ENCODE results near the gene FRYL.
"Not testable (repeated sequence)": the region's sequence is repeated elsewhere in the genome, so short reads cannot be mapped to it uniquely, and the experiment has no call there.

The FRYL gene

DNA sequence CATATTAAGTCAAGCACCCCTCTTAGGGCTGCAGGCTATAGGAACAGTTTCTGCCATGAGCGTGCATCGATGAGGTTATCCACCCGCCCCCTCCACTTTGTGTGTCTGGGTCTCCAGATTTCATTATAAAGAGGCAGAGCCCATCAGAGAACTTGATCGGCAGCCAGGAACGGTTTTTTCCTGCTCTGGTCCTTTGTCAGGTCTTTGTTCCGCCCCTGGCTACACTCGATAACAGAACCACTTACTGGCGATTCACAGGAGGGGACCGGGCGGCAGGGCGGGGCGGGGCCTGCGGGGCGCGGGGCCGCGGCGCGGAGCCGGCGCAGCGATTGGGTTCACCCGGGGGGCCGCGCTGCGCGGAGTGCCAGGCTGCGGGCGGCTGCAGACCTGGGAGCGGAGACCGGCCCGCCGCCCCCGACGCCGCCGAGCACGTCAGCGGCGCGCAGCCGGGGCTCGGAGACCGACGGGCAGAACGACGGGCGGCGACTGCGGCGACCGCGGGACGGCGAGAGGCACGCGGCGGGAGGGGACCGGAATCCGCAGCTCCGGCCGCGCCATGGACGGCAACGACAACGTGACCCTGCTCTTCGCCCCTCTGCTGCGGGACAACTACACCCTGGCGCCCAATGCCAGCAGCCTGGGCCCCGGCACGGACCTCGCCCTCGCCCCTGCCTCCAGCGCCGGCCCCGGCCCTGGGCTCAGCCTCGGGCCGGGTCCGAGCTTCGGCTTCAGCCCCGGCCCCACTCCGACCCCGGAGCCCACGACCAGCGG is 296.9 kb downstream of the FRYL start, which contains the start of gene SLC10A4:
TSS of gene SLC10A4 (plus strand) at position 338 of the 771 bp plus-strand sequence. CDS start at position 557, 219 bp downstream.
- no peak for DNase-seq

DNA sequence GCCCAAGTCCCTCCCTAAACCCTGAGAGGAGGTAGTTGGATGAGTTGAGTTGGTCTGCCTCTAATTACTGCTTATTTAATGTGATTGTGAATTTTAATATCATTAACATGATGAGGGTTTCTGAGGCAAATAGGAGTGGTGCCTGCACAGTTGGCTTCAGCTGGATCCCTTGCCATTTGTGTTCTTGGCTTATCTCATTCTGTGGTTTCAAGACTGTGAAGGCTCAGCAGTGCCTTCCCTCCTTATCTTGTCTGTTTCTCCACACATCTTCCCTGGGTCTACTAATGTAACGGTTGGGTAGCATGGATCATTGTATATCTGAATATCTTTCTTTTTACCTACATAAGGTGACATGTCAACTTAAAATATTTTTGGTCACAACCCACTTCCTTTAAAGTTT is 298.5 kb downstream of the FRYL start:
- no peak for DNase-seq

DNA sequence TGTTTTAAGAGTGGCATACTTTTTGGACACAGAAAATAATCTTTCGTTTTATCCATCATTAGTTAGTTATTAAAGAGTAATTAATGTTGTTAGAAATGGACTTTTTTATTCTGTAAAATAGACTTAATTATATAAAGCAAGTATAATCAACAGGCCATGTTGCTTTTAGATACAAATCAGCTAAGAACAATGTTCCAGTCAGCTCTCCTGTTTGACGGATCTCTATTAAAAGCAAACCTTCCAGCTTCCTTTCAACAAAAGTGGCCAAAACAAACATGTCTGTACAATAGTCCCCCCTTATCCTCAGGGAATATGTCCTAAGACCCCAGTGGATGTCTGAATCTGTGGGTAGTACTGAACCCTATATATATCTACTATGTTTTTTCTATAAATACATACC is 301.8 kb downstream of the FRYL start:
- DNase-seq: no peak

DNA sequence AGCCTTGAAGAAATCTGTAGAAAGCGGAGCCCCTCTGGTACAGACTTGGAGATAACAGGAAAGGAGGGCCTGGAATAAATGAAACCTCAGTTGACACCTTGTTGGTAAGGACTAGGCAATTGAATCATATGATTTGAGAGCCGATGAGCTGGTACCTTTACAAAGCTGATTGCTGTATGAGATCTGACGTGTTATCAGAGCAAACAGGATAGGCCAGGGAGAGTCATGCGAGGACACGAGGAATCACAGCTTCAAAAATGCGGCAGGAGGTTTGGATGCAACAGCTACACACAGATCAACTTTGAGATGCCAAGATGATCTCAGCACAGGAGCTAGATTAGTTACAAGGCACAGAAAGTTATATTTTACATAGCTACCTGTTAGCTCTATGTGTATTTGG is 304.3 kb downstream of the FRYL start:
- DNase-seq: no peak

DNA sequence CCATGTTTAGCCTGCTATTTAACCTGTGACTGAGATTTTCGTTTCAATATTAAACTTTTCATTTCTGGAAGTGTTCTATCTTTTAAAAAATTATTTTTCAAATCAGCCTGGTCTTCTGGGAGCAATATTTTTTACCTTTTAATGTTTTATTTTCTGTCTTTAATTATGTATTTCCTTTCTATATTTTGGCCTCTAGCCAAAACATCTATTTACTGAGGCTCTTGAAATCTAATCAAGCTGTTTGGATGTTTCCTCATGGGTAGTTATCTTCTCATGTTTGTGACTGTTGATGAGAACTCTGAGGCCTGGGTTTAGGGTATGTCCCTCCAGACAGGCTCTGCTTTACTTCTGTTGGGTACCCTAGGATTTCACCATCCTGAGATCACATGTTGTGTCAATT is 307.3 kb downstream of the FRYL start:
- DNase-seq: no peak

DNA sequence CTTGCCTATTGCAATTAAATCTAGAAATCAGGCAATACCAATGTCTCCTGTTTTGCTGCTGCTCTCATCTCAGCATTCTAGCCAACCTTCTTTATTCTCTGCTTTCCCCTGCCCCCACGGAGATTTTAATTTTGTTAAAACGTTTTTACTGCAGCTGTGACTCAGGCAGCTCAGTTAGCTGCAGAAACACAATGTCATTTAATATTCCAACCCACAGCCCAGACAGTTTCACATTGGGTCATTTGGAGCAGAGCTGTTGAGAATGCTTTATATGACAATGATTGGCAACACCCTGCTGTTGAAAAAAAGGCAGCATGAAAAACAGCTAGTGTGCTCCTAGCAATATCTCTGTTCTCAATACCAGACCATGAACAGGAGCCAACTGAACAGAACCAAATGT is 309.5 kb downstream of the FRYL start:
- no peak for DNase-seq

DNA sequence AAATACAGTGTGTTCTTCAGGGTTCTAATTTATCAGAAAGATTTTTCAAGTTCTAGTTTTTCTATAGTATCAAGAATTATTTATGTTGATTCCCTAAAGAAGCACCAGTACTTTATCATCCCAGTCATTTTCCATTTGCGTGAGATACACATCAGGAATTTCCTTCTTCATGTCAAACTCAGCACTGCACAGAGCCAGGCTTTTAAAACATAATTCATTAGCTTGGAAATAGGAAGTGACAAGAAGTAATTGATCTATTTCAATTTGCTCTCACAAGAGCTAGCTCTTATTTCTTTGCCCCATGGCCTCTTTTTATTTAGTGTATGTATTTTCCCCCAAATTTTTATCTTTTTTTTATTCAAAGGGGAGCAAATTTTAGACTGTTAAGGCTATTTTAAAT is 309.9 kb downstream of the FRYL start:
- DNase-seq: no peak

DNA sequence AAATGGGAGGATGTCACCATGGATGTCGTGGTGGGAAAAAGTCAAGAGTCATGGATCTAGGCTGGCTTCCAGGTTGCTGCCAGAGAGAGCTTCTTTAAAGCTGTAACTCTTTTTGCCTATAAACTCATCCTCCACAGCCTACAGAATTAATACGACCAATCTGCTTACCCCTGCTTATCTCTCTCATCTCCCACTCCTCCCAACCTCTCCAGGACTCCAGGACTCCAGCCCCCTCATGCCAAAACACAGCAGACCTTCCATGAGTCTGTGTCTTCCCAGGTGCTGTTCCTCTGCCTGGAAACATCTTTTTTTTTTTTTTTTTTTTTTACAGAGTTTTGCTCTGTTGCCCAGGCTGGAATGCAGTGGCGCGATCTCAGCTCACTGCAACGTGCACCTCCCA is 312.2 kb downstream of the FRYL start:
- no peak for DNase-seq

DNA sequence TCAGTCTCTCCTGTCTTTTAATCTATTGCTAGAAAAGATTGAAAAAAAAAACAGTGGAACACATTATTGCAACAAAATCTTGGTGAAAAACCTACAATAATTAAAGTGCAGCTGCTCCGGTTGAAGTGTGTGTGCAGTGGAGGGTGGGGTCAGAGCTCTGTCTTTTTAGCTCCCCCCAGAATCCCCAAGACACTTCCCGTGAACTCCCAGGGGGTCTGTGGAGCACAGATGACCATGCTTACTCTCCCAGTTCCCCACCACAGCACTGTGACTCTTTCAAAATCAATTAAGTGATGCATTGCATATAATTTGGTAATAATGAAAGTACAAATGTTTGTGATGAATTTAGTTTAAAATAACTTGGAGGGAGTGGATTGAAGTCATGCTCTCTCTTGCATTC is 312.6 kb downstream of the FRYL start:
- no peak for DNase-seq

DNA sequence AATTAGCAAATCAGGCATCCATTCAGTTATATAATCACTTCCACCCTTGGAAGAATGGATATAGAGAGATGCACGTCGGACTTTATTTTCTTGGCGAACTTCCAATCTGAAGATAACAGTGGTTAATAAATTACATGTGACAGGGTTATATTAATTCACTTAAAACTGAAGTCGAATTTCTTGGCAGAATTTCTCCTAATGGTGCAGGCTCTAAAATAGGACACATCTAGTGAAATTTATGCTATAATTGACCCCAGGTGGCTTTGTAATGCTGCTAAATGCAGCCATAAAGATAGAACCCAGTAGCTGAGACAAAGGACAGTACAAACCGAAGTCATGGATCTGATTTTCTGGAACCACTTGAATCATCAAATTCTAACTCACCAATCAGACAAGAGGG is 317.7 kb downstream of the FRYL start:
- DNase-seq: no peak

DNA sequence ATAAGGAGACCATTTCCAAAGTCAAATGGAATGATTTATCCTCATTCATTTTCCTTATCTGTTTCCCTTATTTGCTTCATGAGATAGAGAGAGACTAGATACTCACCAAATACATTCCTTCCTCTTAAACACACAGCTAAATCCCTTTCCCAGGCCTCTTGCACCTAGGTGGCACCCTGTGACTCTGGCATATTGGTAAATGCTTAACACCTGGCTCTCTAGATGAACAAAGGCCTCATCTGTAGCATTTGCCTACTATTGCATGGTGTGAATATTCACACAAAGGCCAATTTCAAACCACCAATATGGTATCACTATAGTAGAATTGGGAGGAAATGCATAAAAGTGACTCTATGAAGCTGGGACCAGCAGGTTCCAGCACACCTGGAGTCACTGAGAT is 319.1 kb downstream of the FRYL start:
- DNase-seq: no peak

DNA sequence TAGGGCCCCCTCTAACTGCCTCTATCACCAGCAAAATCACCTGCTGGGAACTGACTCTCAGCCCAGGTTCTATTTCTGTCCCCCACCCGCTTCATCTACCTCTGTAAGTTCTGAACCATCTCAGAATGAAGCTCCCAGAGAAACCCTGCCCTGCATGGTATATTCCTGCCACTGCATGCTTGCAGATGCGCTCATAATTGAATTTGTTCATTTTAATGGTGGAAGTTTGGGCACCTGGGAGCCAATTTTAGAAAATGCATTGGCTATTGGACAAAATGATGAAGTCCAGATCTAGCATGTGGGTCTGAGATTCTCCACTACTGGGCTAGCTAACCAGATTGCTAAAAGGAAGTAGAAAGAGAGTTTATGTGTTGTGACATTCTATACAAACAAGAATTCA is 325.5 kb downstream of the FRYL start:
- no peak for DNase-seq

DNA sequence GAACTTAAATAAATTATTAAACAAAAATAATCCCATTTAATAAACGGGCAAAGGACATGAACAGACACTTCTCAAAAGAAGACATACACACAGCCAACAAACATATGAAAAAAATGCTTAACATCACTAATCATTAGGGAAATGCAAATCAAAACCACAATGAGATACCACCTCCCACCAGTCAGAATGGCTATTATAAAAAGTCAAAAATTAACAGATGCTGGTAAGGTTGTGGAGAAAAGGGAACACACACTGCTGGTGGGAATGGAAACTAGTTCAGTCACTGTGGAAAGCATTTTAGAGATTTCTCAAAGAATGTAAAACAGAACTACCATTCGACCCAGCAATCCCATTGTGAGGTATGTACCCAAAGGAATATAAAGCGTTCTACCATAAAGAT is 328.4 kb downstream of the FRYL start:
- not testable (repeated sequence) for DNase-seq

DNA sequence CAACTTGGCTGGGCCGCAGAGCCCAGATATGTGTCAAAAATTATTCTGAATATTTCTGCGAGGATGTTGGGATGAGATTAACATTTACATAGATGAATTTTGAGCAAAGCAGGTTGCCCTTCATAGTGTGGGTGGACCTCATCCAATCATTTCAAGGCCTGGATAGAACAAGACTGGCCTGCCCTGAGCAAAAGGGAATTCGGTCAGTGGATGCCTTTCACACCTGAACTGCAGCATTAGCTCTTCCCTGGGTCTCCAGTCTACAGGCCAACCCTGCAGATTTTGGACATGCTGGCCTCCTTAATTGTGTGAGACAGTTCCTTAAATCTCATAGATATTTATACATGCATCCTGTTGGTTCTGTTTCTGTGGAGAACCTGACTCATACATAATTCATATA is 329.3 kb downstream of the FRYL start:
- no peak for DNase-seq

DNA sequence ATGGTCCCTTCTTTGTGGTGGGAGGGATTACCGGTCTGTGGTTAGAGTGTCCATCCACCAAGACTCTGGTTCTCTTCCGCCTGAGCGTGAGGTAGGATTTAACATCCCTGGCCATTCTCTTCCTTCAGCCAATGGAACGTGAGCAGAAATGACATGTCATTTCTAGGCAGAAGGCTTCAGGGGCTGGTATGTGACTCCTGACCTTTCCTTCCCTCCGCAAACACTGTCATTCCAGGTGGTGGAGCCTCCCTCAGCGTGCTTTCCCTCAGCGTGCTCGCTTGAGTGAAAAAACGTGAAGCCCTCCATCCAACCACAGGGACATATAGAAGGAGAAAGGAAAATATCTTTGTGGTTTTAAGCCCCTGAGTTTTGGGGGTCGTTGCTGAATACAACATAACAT is 330.9 kb downstream of the FRYL start:
- DNase-seq: no peak

All from right forelimb (tissue), 1 donor.